Suppressor macrophage (primary cell): ENCODE measurements around the gene ZFHX3.

Experiments
- DNase-seq, 4 experiments: peaks; one replicate each; pipeline ENCODE4 v3.0.0-alpha.2; 2020 to 2022

Gene ZFHX3

GRCh38 chr16:73068541-73069401 lies 20.8 kb upstream of the ZFHX3 start:
- peak; percentile 91 to 97 (median 95) for DNase-seq

DNA sequence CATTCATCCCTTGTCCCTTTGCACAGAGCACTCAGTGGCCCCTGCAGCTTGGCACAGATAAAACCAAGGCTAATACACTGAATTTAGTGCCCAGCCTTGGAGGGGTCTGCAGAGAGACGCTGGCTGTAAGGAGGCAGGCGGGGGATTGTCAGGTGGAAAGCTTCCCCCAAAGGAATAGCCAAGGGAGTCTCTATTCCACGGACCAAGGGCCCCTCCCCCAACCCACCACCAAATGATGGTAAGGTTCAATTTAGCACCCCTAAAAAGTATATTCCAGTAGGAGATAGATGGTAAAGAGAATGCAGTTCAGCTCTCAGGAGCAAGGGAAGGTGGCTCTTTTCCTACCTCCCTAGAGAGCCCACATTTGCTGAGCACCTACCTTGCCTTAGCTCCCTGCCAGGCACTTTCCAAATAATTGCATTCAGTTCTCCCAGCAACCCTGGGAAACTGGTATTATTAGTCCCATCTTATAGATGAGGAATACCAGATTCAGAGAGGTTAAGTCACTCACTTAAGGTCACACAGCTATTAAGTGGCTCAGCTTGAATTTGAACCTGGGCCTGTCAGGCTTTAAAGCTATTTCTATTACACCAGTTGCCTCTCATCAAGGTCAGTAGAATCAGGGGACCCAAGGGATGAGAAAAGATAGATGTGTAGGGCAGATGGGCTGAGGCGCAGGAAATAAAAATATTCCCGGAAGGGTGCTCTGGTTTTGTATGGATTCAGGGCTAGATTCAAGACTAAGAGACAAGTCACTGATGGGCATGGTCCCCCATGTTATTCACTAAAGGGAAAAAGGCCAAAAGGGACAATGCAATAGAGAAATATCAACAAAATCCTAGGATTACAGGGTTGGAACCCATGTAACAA lies 20.0 kb upstream of the ZFHX3 start:
- no peak for DNase-seq

GRCh38 chr16:73066927-73067670 lies 19.2 kb upstream of the ZFHX3 start:
- DNase-seq: no peak

GRCh38 chr16:73066331-73066926 lies 18.5 kb upstream of the ZFHX3 start:
- DNase-seq: peak in 1 of 4 experiments; percentile 51

GRCh38 chr16:73065632-73066330 lies 17.9 kb upstream of the ZFHX3 start:
- DNase-seq: peak in 2 of 4 experiments; percentile 53 to 59

GRCh38 chr16:73064994-73065545 lies 17.1 kb upstream of the ZFHX3 start:
- no peak for DNase-seq

DNA sequence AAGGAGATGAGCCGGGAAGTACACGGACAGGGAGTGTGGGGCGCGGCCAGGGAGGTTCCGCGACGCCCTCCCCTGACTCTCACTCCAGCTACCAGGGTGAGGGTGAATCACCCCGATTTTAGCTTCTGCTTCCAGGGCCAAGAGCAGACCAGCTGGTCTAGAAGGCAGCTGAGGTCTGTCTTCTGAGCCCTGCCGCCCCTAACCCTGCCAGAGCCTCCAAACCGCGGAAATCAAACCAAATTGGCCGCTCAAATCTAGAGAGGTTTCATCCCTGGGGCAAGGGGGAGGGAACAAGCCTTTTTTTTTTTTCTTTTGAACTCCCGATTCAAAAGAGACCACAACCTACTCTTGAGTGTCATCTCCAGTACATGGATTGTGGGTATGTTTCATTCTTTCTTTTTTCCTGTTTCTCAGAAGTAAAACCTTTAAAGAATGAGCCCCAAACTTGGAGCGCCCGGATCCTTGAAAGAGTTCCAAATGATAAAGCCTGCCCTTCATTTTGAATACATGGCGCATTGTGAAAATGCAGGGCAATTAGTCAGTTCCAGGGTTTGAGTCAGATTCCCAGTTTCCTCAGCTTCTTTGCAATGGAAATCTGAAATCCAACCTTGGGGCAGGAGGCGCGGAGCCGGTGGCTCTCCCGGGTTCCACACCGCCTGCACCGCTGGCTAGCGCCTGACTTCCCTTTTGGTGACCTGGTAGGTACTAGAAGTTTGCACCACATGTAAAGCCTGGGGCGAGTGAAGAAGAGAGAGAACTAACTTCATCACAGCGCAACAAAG lies 16.5 kb upstream of the ZFHX3 start:
- peak; percentile 75 to 85 (median 82) for DNase-seq

DNA sequence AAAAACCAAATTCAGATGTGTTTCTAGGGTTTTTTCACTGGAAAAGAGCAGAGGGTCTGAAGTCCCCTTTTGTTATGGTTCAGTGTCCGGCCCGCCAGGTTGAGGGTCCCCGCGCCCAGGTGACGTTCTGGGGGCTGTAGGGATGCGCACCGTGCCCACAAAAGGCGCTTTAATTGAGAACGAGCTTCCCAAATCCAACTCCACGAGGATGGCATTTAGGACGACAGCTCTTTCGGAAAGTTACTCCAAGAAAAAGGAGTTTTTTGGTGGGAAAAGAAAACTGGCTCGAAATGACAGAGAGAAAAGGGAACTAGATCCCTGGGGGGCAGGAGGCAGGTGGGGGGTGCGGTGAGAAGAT lies 15.9 kb upstream of the ZFHX3 start:
- no peak for DNase-seq

DNA sequence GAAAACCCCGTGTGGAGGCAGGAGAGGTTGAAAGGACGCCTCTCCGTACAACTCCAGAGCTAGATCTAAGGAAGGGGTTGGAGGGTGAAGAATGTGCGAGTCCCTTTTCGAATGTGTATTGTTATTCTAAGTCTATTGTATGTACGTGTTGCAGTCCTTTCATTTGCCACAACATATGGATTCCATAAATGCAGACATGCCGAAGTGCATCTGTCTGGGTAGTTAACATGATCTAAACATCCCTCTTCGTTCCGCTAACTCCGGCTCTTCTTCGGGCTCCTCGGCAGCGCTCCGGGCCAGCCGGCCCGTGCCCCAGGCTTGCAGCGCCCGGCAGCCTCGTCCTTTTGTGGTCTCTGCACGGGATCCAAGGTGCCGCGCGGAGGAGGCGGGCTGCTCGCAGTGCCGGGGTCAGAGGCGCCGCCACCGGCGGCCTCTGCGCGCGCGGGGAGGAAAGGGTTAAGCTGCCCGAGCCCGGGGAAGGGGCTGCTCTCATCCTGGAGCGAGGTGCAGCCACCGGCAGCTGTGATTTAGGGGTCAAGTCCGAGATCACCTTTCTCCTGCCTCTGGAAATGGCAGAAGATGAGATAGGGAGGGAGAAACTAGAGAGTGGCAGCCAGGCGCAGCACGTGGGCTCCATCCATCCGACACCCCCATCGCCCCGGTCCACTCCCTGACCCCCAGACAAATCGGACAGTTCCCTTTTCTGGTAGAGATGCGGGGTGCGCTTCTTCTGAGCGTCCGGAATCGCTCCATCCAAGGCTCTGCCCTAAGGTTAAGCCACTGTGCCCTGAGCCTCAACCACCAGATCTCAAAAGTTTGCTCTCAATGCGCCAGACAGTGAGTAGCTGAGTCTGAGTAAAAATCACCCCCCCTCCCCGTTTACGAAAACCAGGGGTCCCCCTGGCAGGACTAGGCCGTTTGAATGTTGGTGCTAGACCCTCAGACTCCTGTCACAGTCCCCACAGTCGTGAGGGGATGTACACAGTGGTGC lies 15.1 kb upstream of the ZFHX3 start:
- peak in 2 of 4 experiments; percentile 38 to 47 for DNase-seq

GRCh38 chr16:73062001-73062616 lies 14.2 kb upstream of the ZFHX3 start:
- DNase-seq: no peak

GRCh38 chr16:73060892-73061490 lies 13.1 kb upstream of the ZFHX3 start:
- no peak for DNase-seq

- DNase-seq: no peak
Measured at GRCh38 chr16:73059779-73060615, 12.1 kb upstream of the ZFHX3 start.

DNA sequence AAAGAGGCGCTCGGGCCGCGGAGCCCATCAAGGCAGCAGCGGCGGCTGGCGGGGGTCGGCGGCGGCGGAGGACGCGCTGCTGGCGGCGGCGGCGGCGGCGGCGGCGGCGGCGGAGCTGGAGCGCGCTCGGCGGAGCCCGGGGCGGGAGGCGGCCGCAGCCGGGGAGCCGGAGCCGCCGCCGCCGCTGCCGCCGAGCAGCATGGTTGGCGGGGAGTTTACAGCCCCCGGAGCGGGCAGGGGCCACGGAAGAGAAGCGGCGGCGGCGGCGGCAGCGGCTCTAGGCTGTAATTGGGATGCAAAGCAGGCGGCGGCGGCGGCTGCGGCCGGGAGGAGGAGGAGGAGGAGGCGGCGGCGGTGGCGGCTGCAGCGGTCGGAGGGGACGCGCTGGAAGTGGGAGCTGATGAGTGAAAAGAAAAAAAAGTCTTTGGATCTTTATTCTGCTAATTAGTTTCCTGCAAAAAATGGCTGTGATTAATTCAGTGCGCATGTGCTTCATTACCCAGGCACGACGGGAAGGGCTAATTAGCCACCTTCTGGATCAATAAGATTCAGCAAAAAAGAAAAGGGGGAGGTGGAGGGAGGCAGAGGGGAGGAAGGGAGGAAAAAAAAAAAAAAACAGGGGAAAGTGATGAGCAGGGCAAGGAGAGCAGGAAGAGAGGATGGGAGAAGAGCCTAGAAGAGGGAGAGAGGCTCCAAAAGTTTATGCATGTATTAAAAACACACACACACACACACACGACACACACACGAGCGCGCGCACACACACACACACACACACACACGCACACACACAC lies 10.9 kb upstream of the ZFHX3 start:
- peak; percentile 33 to 75 (median 54) for DNase-seq

GRCh38 chr16:73058221-73058615 lies 10.3 kb upstream of the ZFHX3 start:
- DNase-seq: peak; percentile 69 to 92 (median 82)

- DNase-seq: peak; percentile 35 to 76 (median 60)
Measured at GRCh38 chr16:73057291-73058210, 9.6 kb upstream of the ZFHX3 start.
